Left cardiac atrium (tissue), 4 donors: ENCODE results near the gene FAM13C. TPM values are rescaled to one million over a fixed set of nuclear protein-coding genes. Genes with fewer than 3 reads are reported as not detected.

Experiments used
- ATAC-seq, 2 donors: fragments of 200-7000 bp; cut with Tn5 transposase; one replicate each; pipeline ENCODE4 v1.9.1; 2020; ENCODE audit warnings: mild to moderate bottlenecking in 2 of 2, moderate library complexity in 2 of 2
- DNase-seq: peaks from one replicate; pipeline ENCODE4 v3.0.0-alpha.2; 2020
- intact Hi-C, 2 donors: fragments of 100-400 bp; cut with DNase I; formaldehyde crosslinking; loops; one replicate each; pipeline versions ENCODE4 v1.14.1 to v1.15.1; 2022 to 2023
- total RNA-seq, 2 donors: library from RNA; stranded (reverse); fragmentation: NEBNext Ultra II Directional; extraction: Animal tissue kit (Norgen Biotek cat#: 25700); gene quantifications; one replicate each; pipeline ENCODE4 v1.2.1, GENCODE V29; 2021
- donor health status: DM: no; HTN: yes; CAD: no.
- donor health status: DM: no; HTN: yes; CAD: no; lungs with severe emphysema.
- donor health status: DM: yes; HTN: yes; CAD: no.
- donor health status: Dilated cardiomyopathy.

FAM13C gene
- total RNA-seq, 2 donors from 2014 or later: 4.6 to 11.9 TPM

DNA sequence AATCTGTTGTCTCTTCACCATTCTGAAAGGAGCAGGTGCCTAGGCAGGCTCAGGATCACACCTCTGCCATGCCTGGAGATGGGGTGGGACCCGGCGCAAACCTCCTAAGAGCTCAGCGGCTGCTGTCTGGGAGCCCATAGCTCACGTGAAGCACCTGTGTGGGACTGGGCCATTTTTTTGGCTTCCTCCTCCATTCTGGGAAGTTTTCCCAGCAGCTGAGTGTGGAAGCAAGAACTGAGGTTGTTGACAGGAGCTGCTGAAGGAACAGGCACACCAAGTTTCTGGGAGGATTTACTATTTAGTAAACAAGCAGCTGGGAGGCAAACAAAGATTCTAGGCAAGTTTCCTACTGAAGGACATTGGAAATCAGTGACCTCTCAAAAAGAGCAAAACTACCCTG, 77.3 kb downstream of the FAM13C start:
- ATAC-seq (no peak), DNase-seq (no peak)
- intact Hi-C loops: no loop called here

DNA sequence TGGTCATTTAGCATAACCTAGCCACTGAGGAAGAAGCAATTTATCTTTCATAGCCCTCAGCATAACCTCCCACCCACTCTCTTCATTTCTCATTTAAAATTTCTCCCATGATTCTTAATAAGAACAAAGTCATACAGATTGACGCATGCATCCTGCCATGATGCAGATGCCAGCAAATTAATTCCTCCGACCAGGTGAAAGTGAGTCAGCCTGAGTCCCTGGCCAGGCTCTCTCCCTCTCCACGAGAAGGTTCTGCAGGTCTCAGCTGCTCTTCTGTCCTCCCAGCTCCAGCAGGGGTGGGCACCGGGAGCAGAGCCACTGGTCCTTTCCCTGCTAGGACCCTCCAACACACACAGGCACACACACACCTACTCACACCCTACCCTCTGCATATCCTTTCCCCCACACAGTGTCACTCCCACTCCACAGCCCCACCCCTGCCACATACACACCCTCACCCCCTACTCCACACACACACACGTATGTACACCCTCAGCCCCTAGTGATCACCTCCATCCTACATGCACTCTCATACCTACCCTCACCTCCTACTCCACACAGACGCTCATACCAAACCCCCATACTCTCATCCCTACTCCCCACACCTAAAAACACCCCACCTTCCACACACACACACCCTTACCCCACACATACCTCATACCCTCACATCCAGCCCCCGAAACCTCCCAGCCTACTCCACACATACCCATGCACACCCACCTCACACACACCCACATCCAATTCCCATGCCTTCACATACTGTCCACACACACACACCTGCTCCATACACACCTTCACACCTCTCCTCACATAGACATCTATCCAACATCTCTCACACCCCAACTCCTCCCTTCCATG, 78.0 kb downstream of the FAM13C start:
- ATAC-seq (no peak), DNase-seq (no peak)
- intact Hi-C loops: no loop called here

DNA sequence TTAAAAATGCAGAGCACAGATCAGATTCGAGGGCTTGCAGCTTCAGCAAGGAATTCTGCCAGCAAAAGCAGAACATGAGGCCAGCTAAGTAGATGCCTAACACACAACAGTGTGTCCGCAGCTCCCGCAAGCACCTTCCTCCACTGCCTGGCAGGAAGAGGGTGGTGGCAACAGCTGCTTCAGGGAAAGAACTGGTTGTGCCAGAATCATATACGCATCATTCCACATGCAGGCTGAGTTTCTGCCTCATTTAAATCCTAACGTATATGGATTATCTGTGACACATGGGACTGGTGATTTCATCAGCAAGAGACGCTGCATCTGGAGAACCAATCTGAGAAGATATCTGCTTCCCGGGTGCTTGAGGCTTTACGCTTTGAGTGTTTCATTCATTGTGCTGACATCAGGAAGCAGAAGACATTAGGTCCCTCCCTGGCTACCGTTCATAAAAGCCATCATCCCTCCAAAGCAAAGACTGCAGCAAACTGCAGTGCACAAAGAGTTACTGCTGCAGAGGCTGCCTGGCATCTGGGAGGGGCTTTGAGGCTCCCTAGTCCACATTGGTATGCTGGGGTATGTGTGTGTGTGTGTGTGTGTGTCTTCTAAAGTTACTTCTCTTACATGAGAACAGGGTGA, 78.8 kb downstream of the FAM13C start:
- intact Hi-C loops: no loop called here
- ATAC-seq (no peak), DNase-seq (no peak)

DNA sequence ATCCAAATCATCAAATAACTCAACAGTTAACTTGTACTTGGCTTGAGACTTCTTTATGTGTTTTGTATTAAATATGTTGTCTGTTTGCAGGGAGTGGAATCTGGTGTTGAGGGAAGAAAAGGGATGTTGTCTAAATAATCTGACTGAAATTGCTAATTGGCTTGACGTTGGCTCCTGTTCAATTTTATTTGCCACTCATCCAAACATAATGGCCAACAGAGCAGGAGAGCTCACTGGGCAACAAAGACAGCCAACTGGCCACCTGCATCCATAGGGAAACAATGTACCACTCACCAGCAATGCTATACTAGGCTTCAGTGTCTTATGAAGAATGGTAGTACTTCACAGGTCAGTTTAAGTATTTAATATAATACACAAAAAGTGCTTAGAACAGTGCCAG, 80.5 kb downstream of the FAM13C start:
- DNase-seq: no peak
- no peak for ATAC-seq
- intact Hi-C loops: no loop called here

DNA sequence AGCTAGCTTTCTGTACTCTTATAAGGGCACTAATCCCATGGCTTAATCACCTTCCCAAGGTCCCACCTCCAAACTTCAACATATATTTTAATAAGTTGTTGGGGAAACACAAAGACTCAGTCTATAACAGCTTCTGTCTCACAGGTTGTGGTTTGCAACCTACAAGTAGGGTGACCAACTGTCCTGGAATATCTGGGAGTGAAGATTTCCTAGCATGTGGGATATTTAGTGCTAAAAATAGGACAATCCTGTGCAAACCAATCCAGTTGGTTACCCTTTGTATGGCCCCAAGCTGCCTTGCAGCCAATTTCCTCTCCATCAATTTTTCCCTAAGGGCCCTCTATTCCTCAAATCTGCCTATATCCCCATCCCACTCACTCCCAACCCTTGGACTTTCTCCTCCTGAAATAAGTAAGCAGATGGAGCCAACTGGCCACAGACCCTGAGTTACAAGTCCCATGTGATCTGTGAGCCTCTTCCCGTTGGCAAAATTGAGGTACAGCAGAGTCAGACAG, 82.3 kb downstream of the FAM13C start:
- ATAC-seq: no peak
- intact Hi-C loops: loop anchor here in 1 of 2 donors (10.0 kb wide), 1 partner anchor 175 kb away; no protein-coding TSS in a partner anchor
- no peak for DNase-seq

DNA sequence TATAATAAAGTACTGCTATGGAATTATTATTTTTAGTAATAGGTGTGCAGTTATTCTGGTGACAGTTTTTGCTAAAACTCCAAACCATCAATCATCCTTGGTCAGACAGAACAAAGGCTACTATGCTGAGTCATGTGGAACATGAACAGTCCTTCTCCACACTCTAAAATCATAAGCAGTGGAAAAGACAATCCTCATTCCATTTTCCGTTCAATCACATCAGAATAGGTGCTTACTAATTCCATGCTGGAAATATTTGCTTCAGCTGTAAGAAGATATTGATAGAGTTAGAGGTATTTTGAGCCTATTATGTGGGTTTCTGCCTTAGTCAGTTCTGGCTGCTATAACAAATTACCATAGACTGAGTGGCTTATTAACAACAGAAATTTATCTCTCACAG, 82.9 kb downstream of the FAM13C start:
- intact Hi-C loops: loop anchor here in 1 of 2 donors (10.0 kb wide), 1 partner anchor 175 kb away; no protein-coding TSS in a partner anchor
- ATAC-seq: no peak
- DNase-seq: no peak

DNA sequence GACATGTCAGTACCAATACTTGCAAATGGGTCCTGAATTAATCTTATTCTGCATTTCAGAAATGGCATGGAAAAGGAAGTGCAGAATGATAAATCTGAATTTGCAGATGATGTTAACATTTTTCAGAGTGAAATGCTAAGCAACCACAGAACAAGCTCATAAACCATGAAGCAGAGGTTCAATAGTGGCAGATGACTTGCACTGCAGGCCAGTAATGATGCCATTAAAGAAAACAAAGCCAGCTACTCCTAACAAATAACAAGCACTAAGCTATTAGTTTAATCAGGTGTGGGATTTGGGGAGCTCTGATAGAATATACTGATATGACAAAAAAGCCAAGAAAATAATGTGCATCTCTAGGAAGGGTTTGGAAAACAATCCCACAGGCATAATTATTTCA, 85.4 kb downstream of the FAM13C start:
- no peak for ATAC-seq
- DNase-seq: no peak
- intact Hi-C loops: loop anchor here in 1 of 2 donors (10.0 kb wide), 1 partner anchor 178 kb away; no protein-coding TSS in a partner anchor

DNA sequence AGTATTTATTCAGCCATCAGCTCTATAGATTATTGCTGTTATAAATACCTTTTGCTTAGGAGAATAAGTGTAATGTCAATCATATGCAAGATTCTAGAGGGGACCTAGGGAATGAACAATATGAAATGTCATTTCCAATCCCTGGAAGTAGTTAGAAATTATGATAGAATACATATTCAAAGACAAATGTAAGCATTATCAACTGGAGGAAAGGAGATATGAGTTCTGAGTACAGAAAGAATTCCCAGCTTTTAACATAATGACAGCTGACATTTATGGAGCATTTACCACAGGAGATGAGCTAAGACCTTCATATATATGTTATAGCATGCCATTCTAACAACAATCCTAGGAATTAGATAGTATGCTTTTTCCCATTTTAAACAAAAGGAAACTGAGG, 86.2 kb downstream of the FAM13C start:
- intact Hi-C loops: loop anchor here in 1 of 2 donors (10.0 kb wide), 1 partner anchor 179 kb away; no protein-coding TSS in a partner anchor
- no peak for DNase-seq
- ATAC-seq: no peak

DNA sequence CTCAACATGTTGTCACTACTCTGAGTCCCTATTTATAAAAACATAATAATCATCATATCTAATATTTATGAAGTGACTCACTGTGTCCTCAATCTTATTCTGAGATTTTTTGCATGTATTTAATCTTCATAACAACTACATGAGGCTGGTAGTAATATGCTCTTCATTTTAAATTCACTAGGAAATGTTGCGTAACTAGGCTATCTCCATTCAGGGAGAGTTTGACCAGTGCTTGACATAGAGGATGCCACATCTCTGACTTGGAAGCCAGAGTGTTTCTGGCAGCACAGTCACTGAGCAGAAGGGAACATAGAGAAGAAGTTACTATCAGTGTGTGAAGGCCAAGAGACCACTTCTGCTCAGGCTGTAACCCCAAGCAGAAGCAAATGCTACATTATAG, 88.9 kb downstream of the FAM13C start:
- intact Hi-C loops: loop anchor here in 1 of 2 donors (10.0 kb wide), 1 partner anchor 181 kb away; no protein-coding TSS in a partner anchor
- DNase-seq: no peak
- peak in 1 of 2 donors; percentile 47 for ATAC-seq

DNA sequence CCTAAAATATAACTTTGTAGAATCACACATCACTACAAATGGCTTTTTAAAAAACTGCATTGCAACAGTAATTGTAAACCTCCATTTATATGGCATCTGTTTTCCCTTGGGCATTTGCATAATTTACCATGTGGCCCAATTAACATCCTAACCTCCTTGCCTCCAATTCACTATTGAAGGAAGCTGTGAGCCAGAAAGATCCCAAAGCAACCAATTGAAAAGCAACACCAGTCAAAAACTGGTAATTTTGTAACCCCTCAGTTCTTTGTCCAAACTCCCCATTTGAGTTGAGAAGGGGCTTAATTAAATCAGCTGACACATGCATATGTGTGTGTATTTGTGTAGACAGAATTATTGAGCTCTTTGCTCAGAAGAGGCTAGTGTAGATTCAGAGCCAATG, 90.3 kb downstream of the FAM13C start:
- DNase-seq: no peak
- intact Hi-C loops: loop anchor here in 1 of 2 donors (10.0 kb wide), 1 partner anchor 183 kb away; no protein-coding TSS in a partner anchor
- ATAC-seq: no peak

DNA sequence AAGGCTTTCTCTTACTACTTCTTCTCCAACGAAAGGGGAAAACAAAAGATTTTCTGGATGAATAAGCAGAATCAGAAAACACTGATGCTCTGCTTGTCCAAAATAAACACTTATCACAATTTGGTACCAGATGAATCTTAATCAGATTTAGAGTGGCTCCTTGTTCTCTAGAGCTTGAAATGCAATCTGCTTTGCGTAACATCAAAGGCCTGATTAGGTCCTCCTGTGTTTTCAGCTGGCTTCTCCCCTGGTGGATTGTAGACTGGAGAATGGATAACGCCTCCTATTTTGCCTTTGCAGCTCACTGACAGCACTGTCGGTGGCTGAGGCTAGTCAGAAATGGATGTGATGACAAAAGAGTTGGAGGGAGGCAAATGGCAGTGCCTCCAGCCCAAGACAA, 91.2 kb downstream of the FAM13C start:
- DNase-seq (no peak), ATAC-seq (no peak)
- intact Hi-C loops: loop anchor here in 1 of 2 donors (10.0 kb wide), 1 partner anchor 184 kb away; no protein-coding TSS in a partner anchor

DNA sequence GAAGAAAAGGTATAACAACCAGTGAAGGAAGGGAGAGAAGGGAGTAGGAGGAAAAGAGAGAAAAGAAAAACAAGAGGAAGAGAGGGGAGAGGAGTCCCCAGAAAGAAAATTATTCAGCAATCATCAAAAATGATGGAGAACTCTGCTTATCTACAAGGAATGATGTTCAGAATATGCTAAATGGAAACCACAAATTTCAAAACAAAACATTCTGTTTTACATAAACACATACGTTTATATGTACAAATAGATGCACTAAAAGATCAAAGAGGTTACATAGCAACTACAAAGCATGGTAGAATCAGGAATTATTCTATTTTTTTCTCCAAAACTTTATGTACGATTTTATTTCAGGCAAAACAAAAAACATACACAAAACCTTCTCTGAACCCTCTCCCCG, 91.9 kb downstream of the FAM13C start:
- intact Hi-C loops: loop anchor here in 1 of 2 donors (10.0 kb wide), 1 partner anchor 184 kb away; no protein-coding TSS in a partner anchor
- ATAC-seq (no peak), DNase-seq (no peak)

DNA sequence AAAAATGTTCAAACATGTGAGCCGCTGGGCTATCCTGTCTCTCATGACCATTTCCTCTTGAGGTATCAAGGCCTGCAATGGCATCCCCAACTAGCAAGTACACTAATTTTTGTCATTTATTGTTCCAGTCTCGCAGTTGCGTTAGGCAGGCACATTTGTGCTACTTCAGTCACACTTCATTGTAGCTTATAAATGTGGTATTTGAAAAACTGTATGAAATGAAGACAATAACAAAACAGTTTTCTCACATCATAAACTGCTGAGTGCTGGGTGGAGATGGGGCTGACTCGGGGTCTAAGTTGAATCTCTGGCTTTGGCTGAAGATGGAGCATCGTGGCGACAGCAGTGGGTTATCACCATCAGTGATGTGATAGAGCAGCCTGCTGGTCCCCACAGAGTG, 92.7 kb downstream of the FAM13C start:
- DNase-seq (no peak), ATAC-seq (no peak)
- intact Hi-C loops: loop anchor here in 1 of 2 donors (10.0 kb wide), 1 partner anchor 185 kb away; no protein-coding TSS in a partner anchor

DNA sequence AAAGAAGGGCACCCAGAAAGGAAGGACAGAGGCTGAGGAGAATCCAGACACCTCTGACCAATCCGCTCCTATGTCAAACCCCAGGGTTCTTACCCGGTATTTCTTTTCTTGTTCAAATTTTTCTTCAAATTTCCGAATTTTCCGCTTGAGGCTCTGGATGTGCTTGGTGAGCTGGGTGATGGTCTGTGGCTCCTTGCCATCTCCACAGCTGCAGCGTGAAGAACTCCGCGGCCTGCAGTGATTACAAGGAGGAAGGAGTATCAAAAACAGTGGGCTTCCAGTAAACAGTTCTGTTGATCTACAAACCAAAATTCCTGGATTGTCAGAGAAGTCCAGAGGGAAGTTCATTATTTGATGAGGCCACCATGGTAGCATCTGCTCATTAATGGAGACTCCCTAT, 93.9 kb downstream of the FAM13C start:
- intact Hi-C loops: no loop called here
- ATAC-seq: no peak
- no peak for DNase-seq

DNA sequence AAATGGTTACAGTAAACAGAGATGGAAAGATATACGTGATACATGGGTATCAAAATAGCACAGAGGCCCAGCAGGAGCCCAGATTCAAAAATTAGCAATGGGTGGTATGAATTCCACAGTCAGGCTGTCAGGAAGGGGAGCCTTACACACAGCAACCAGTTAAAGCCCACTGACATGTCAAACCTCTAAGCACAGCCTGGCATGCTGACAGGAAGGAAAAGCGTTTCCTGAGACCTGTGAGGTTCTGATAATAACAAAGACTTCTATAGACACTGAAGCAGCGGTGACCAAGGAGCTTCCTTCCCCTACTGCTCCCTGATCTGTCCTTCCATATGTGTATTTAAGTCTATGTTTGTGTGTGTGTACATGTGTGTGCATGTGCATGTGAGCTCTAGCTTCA, 96.0 kb downstream of the FAM13C start:
- DNase-seq (no peak), ATAC-seq (no peak)
- intact Hi-C loops: no loop called here

DNA sequence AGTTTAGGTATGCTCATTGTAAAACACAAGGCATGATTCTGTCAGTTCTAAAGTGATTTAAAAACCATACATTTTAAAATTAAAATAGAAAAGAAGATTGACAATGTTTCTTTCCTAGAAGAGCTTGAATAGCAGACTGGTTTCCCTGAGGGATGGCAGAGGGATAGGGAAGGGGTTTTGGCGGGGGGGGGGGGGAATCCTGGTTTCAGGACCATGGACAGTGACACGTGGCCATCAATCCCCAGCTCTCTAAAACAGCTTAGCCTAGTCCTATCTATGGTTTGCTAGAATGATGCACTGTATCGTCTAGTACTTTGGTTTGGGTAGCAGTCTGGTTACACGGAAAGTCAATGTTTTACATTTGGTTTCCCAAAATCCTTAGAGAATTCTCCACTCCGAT, 97.2 kb downstream of the FAM13C start:
- no peak for DNase-seq
- no peak for ATAC-seq
- intact Hi-C loops: no loop called here

DNA sequence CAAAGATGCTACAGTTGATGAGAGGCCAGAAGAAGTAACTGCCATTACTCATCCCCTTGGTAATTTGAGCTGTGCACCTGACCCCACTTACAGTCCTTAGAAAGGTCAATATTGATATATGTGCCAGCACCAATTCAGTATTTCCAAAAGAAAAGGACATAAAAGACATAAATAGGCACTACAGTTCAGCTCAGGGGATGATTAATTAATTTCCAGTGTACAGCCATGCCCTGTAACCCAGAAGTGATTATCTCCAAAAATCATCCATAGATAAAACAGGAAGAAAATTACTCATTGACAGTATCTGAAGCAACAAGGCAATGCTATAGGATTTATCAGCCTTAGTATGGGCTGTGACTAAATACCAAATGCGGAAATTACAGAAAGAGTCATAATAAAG, 103.5 kb downstream of the FAM13C start:
- ATAC-seq: no peak
- no peak for DNase-seq
- intact Hi-C loops: no loop called here

DNA sequence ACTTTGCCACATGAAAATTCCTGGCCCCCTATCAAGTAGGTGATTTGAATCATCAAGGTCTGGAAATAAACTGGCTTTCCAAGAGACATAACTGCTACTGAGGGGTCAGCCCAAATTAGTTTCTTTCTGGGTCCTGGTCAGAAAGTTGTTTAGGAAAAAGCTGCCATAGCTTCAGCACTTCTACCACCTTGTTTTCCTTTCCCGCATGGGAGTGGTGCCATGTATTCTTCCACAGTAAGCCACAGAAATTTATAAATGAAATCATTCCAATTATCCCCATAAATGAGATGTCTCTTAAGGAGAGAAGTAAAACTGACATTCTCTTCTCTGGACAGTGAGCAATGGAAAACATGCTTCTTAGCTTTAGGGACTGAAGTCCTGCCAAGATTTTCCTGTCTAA, 105.1 kb downstream of the FAM13C start:
- intact Hi-C loops: no loop called here
- no peak for DNase-seq
- ATAC-seq: no peak

DNA sequence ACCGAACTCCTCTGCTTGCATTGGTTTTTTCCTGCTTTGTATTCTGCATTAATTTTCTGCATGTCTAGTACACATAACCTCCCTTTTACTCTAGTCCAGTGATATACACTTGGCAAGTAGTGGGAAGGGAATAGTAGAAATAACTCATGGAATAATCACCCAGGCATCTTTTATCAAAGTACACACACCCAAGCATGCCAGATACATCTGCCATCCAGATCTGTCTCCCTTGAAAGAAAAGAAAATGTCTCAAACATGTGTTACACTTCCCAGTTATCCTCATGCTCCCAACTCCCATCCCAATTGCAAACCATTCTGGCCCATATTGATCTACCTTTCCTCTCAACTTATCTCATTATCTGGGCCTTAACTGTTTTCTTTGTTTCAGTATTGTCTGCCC, 106.9 kb downstream of the FAM13C start:
- ATAC-seq (no peak), DNase-seq (no peak)
- intact Hi-C loops: no loop called here

DNA sequence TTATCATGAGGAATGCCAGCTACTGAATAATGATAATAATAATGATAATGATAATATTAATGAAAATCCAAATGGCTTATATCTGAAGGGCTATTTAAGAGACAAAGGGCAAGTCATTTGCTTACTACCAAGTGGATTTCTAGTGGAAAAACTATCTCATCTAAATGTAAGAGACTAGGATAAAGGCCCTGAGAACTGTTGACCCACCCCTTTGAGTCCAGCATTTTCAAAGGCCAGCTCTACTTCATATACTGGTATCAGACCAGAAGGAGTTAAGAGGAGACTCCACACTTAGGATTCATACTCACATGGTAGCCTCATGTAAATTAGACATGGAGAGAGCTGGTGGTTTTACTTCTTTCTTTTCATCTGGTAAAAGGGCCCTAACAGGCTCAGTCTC, 109.9 kb downstream of the FAM13C start:
- ATAC-seq: no peak
- DNase-seq: no peak
- intact Hi-C loops: no loop called here
